ENCODE measurements around the gene PUDP.

PUDP gene

GRCh38 chrX:7127056-7127455 is 20.9 kb downstream of the PUDP start:
- Histone ChIP-seq H3K4me3 (ENCODE audit: low read depth, low read length) (no peak overlapping the region), H3K14ac (ENCODE audit: low read length) (no peak overlapping the region), H3K9ac (ENCODE audit: low read length) (no peak overlapping the region), H3K27me3 (ENCODE audit: insufficient read depth, low read length) (no peaks in the 10 kb centered on the region), H3K4ac (ENCODE audit: low read depth, low read length) (no peak overlapping the region), H3K4me2 (ENCODE audit: low read length) (no peak overlapping the region), H4K12ac (ENCODE audit: low read depth, low read length) (no peak overlapping the region), H2AFZ (ENCODE audit: insufficient read depth, low read length, poor library complexity) (no peak overlapping the region), H3K9me3 (ENCODE audit: insufficient read depth, low read depth, low read length) (no peaks in the 10 kb centered on the region), H3K27ac (ENCODE audit: low read depth, low read length) (no peak overlapping the region), H3K18ac (ENCODE audit: low read length) (no peak overlapping the region), H3K79me2 (ENCODE audit: control insufficient read depth, insufficient read depth, low read length, poor library complexity) (peaks cover 3% of the 10 kb centered on the region), H2AK5ac (ENCODE audit: low read length) (no peak overlapping the region), H2BK120ac (ENCODE audit: insufficient read depth, low read length, poor library complexity) (no peak overlapping the region), H3K23ac (ENCODE audit: low read length) (no peak overlapping the region), H2BK5ac (ENCODE audit: low read depth, low read length, poor library complexity) (no peak overlapping the region), H3K79me1 (ENCODE audit: low read length) (peaks cover 5% of the 10 kb centered on the region), H3K36me3 (ENCODE audit: control insufficient read depth in 1 of 2, insufficient read depth in 2 of 2, low read length in 2 of 2) (no peaks in the 10 kb centered on the region), H2BK12ac (ENCODE audit: low read length) (no peak overlapping the region), H4K91ac (ENCODE audit: low read depth, low read length) (no peak overlapping the region), H4K8ac (ENCODE audit: low read depth, low read length) (no peak overlapping the region), H3K4me1 (ENCODE audit: control insufficient read depth in 1 of 2, insufficient read depth in 2 of 2, low read length in 2 of 2) (peaks cover 7% of the 10 kb centered on the region in 2 experiments)
- WGBS (ENCODE audit: extremely low coverage, insufficient coverage, insufficient read length): no CpG with 5 or more reads among the region's 2 CpGs
- DNase-seq: peak; percentile 12 to 52

- Histone ChIP-seq H3K18ac (ENCODE audit: low read length) (no peak overlapping the region), H2BK12ac (ENCODE audit: low read length) (no peak overlapping the region), H3K36me3 (ENCODE audit: control insufficient read depth in 1 of 2, insufficient read depth in 2 of 2, low read length in 2 of 2) (peaks cover 0 to 2% of the 10 kb centered on the region in 2 experiments), H3K23ac (ENCODE audit: low read length) (no peak overlapping the region), H3K4me1 (ENCODE audit: control insufficient read depth in 1 of 2, insufficient read depth in 2 of 2, low read length in 2 of 2) (peaks cover 0 to 2% of the 10 kb centered on the region in 2 experiments), H3K79me2 (ENCODE audit: control insufficient read depth, insufficient read depth, low read length, poor library complexity) (no peaks in the 10 kb centered on the region), H3K14ac (ENCODE audit: low read length) (no peak overlapping the region), H3K27ac (ENCODE audit: low read depth, low read length) (no peak overlapping the region), H3K27me3 (ENCODE audit: insufficient read depth, low read length) (no peaks in the 10 kb centered on the region), H4K91ac (ENCODE audit: low read depth, low read length) (no peak overlapping the region), H4K8ac (ENCODE audit: low read depth, low read length) (no peak overlapping the region), H3K4ac (ENCODE audit: low read depth, low read length) (no peak overlapping the region), H3K4me2 (ENCODE audit: low read length) (no peak overlapping the region), H3K79me1 (ENCODE audit: low read length) (no peaks in the 10 kb centered on the region), H2BK5ac (ENCODE audit: low read depth, low read length, poor library complexity) (no peak overlapping the region), H4K12ac (ENCODE audit: low read depth, low read length) (no peak overlapping the region), H2AFZ (ENCODE audit: insufficient read depth, low read length, poor library complexity) (no peak overlapping the region), H2AK5ac (ENCODE audit: low read length) (no peak overlapping the region), H2BK120ac (ENCODE audit: insufficient read depth, low read length, poor library complexity) (no peak overlapping the region), H3K9me3 (ENCODE audit: insufficient read depth, low read depth, low read length) (no peaks in the 10 kb centered on the region), H3K9ac (ENCODE audit: low read length) (no peak overlapping the region), H3K4me3 (ENCODE audit: low read depth, low read length) (no peak overlapping the region)
- no CpG with 5 or more reads among the region's 2 CpGs for WGBS (ENCODE audit: extremely low coverage, insufficient coverage, insufficient read length)
- no peak for DNase-seq
These were observed 27.1 kb downstream of the PUDP start for GRCh38 chrX:7120878-7121219.

GRCh38 chrX:7119950-7120877 is 27.7 kb downstream of the PUDP start:
- no peaks in the 10 kb centered on the region for H3K79me1 ChIP-seq (ENCODE audit: low read length)
- H3K4me1 ChIP-seq (ENCODE audit: control insufficient read depth in 1 of 2, insufficient read depth in 2 of 2, low read length in 2 of 2): peaks cover 0 to 2% of the 10 kb centered on the region in 2 experiments
- H3K36me3 ChIP-seq (ENCODE audit: control insufficient read depth in 1 of 2, insufficient read depth in 2 of 2, low read length in 2 of 2): peaks cover 0 to 2% of the 10 kb centered on the region in 2 experiments
- no peak overlapping the region for H4K8ac ChIP-seq (ENCODE audit: low read depth, low read length)
- no peak overlapping the region for H4K12ac ChIP-seq (ENCODE audit: low read depth, low read length)
- no peak overlapping the region for H3K9ac ChIP-seq (ENCODE audit: low read length)
- no peak overlapping the region for H3K27ac ChIP-seq (ENCODE audit: low read depth, low read length)
- H3K4ac ChIP-seq (ENCODE audit: low read depth, low read length): no peak overlapping the region
- H3K18ac ChIP-seq (ENCODE audit: low read length): no peak overlapping the region
- no peak overlapping the region for H2AK5ac ChIP-seq (ENCODE audit: low read length)
- no peak for DNase-seq
- no peaks in the 10 kb centered on the region for H3K9me3 ChIP-seq (ENCODE audit: insufficient read depth, low read depth, low read length)
- no peak overlapping the region for H3K14ac ChIP-seq (ENCODE audit: low read length)
- H3K27me3 ChIP-seq (ENCODE audit: insufficient read depth, low read length): no peaks in the 10 kb centered on the region
- WGBS (ENCODE audit: extremely low coverage, insufficient coverage, insufficient read length): no CpG with 5 or more reads among the region's 7 CpGs
- H2AFZ ChIP-seq (ENCODE audit: insufficient read depth, low read length, poor library complexity): no peak overlapping the region
- H3K79me2 ChIP-seq (ENCODE audit: control insufficient read depth, insufficient read depth, low read length, poor library complexity): no peaks in the 10 kb centered on the region
- no peak overlapping the region for H3K23ac ChIP-seq (ENCODE audit: low read length)
- no peak overlapping the region for H3K4me3 ChIP-seq (ENCODE audit: low read depth, low read length)
- no peak overlapping the region for H2BK120ac ChIP-seq (ENCODE audit: insufficient read depth, low read length, poor library complexity)
- H2BK5ac ChIP-seq (ENCODE audit: low read depth, low read length, poor library complexity): no peak overlapping the region
- H4K91ac ChIP-seq (ENCODE audit: low read depth, low read length): no peak overlapping the region
- H3K4me2 ChIP-seq (ENCODE audit: low read length): no peak overlapping the region
- H2BK12ac ChIP-seq (ENCODE audit: low read length): no peak overlapping the region

- Histone ChIP-seq H4K12ac (ENCODE audit: low read depth, low read length) (no peak overlapping the region), H3K23ac (ENCODE audit: low read length) (no peak overlapping the region), H3K79me1 (ENCODE audit: low read length) (no peaks in the 10 kb centered on the region), H3K79me2 (ENCODE audit: control insufficient read depth, insufficient read depth, low read length, poor library complexity) (no peaks in the 10 kb centered on the region), H3K18ac (ENCODE audit: low read length) (no peak overlapping the region), H3K14ac (ENCODE audit: low read length) (no peak overlapping the region), H3K4ac (ENCODE audit: low read depth, low read length) (no peak overlapping the region), H2AK5ac (ENCODE audit: low read length) (no peak overlapping the region), H4K8ac (ENCODE audit: low read depth, low read length) (no peak overlapping the region), H3K4me3 (ENCODE audit: low read depth, low read length) (no peak overlapping the region), H4K91ac (ENCODE audit: low read depth, low read length) (no peak overlapping the region), H3K4me1 (ENCODE audit: control insufficient read depth in 1 of 2, insufficient read depth in 2 of 2, low read length in 2 of 2) (peaks cover 0 to 2% of the 10 kb centered on the region in 2 experiments), H3K36me3 (ENCODE audit: control insufficient read depth in 1 of 2, insufficient read depth in 2 of 2, low read length in 2 of 2) (peaks cover 0 to 2% of the 10 kb centered on the region in 2 experiments), H2BK12ac (ENCODE audit: low read length) (no peak overlapping the region), H3K27ac (ENCODE audit: low read depth, low read length) (no peak overlapping the region), H3K9ac (ENCODE audit: low read length) (no peak overlapping the region), H2AFZ (ENCODE audit: insufficient read depth, low read length, poor library complexity) (no peak overlapping the region), H3K27me3 (ENCODE audit: insufficient read depth, low read length) (no peaks in the 10 kb centered on the region), H2BK120ac (ENCODE audit: insufficient read depth, low read length, poor library complexity) (no peak overlapping the region), H3K9me3 (ENCODE audit: insufficient read depth, low read depth, low read length) (no peaks in the 10 kb centered on the region), H3K4me2 (ENCODE audit: low read length) (no peak overlapping the region), H2BK5ac (ENCODE audit: low read depth, low read length, poor library complexity) (no peak overlapping the region)
- WGBS (ENCODE audit: extremely low coverage, insufficient coverage, insufficient read length): no CpG with 5 or more reads among the region's 3 CpGs
- no peak for DNase-seq
These were observed 30.4 kb downstream of the PUDP start for GRCh38 chrX:7117587-7117986.

Measured in trophoblast cell (in vitro differentiated cells and primary cell).